Activated CD8-positive, alpha-beta T cell treated with anti-CD3 and anti-CD28 coated beads, Interleukin-2, amount 10 ng/mL, durations not matched to agents 7 days and 5 days (primary cell): ENCODE results near the gene CTNNA3. TPM values are rescaled to one million over a fixed set of nuclear protein-coding genes. Genes with fewer than 3 reads are reported as not detected.
"Not testable (repeated sequence)": the region's sequence is repeated elsewhere in the genome, so short reads cannot be mapped to it uniquely, and the experiment has no call there.

Experiments used
- ATAC-seq: fragments of 150-1000 bp; cut with Tn5 transposase; one replicate; pipeline ENCODE4 v1.10.0; 2021; ENCODE audit warnings: moderate library complexity
- CTCF ChIA-PET: fragments of 350-600 bp; sonication (Branson Sonifier 250); formaldehyde crosslinking; loops from one replicate; lab custom pipeline; 2021; ENCODE audit warnings: antibody characterized with exemption; lab: Charles Lee
- POLR2A ChIA-PET: fragments of 350-600 bp; sonication (Branson Sonifier 250); formaldehyde crosslinking; loops from one replicate; lab custom pipeline; 2021; ENCODE audit warnings: antibody characterized with exemption; lab: Charles Lee
- DNase-seq: peaks from one replicate; pipeline ENCODE4 v3.0.0-alpha.2; 2020
- H3K27ac Mint-ChIP-seq: one replicate; pipeline ENCODE4 v1.8.0; 2021; ENCODE audit warnings: mild to moderate bottlenecking, mixed read lengths
- H3K27me3 Mint-ChIP-seq: one replicate; pipeline ENCODE4 v1.8.0; 2021; ENCODE audit warnings: low read depth, mixed read lengths
- H3K36me3 Mint-ChIP-seq: one replicate; pipeline ENCODE4 v1.8.0; 2021; ENCODE audit warnings: low read depth, mixed read lengths
- H3K4me1 Mint-ChIP-seq: one replicate; pipeline ENCODE4 v1.8.0; 2021; ENCODE audit warnings: low read depth, mixed read lengths
- H3K4me3 Mint-ChIP-seq: one replicate; pipeline ENCODE4 v1.8.0; 2021; ENCODE audit warnings: mild to moderate bottlenecking, mixed read lengths
- H3K9me3 Mint-ChIP-seq: one replicate; pipeline ENCODE4 v1.8.0; 2022; ENCODE audit warnings: mixed read lengths; ENCODE audit not compliant: insufficient read depth
- total RNA-seq, 2 experiments: library from RNA; stranded (reverse); gene quantifications; one replicate each; pipeline ENCODE4 v1.2.3, GENCODE V29; 2021

CTNNA3 gene
- 1 to 10 TPM; 1.3 to 2.6 TPM for total RNA-seq

DNA sequence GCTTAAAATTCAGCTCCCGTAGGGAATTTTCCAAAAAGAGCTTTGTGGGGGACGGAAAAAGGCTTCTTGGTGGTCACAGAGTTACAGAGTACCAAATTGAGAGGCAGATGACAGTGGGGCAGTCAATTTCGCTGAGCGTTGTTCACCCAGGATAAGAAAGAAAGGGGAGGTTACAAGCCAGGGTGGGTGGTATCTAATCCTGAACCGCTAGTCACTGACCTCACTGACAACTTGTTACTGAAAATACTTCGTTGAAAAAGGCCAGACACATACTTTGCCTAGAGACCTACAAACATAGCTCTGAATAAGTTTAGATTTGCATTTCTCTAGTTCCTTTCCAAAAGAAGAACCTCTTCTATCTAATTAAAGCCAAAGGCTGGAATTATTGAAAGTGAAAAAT, at the start of gene CTNNA3:
Gene CTNNA3 (minus strand): TSS at position 167 of the 400 bp plus-strand sequence.
- Mint-ChIP-seq H3K27ac (no peak within 1 kb of the TSS), H3K27me3 (peaks cover 30% of the 10 kb centered on the region), H3K4me1 (peaks cover 10% of the 10 kb centered on the region), H3K9me3 (no peaks in the 10 kb centered on the region), H3K4me3 (no peak within 1 kb of the TSS), H3K36me3 (no peaks in the 10 kb centered on the region)
- DNase-seq (no peak), ATAC-seq (no peak)
- POLR2A ChIA-PET, result interaction anchor here (1.7 kb wide), 1 partner anchor 83 kb away, joined by 6 read pairs; no protein-coding TSS in a partner anchor
- CTCF ChIA-PET, result interaction anchor here (1.6 to 4.8 kb wide), 9 partner anchors 11 to 606 kb away, joined by 4 to 295 read pairs (median 8); no protein-coding TSS in a partner anchor

DNA sequence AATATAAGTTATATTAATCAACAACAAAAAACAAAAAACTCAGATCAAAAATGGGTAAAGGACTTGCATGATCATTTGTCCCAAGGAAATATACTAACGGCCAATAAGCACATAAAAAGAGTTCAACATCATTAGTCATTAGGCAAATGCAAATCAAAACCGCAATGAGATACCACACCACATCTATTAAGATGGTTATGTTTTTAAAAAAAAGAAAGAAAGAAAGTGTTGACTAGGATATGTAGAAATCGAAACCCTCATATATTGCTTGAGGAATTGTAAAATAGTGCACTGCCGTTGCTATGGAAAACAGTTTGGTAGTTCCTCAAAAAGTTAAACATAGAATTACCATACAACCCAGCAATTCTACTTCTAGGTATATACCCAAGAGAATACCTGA, 39.4 kb upstream of the CTNNA3 start:
- Mint-ChIP-seq H3K4me3 (no peak overlapping the region), H3K36me3 (no peaks in the 10 kb centered on the region), H3K27me3 (peaks cover 5% of the 10 kb centered on the region), H3K27ac (no peak overlapping the region), H3K9me3 (no peaks in the 10 kb centered on the region), H3K4me1 (no peaks in the 10 kb centered on the region)
- ATAC-seq (no peak), DNase-seq (no peak)
- ChIA-PET CTCF (no interaction called here), POLR2A (no interaction called here)

DNA sequence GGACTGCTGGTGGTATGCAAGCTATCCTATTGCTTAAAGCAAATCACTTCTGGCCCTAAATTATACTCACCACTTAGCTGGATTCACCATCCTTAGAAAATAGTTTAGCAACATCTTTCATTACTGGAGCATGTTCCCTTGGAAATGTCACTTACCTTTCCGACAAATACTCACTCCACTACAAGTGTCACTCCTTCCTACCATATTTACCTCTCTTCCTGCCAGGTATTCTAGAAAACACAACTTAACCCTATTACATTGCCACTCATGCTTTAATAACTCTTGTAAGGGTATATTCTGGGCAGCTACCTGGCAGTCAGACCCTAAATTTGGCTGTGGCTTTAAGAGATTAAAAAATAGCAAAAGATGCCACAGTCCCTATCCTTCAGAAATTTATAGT, 37.5 kb upstream of the CTNNA3 start:
- Mint-ChIP-seq H3K4me3 (no peak overlapping the region), H3K27ac (no peak overlapping the region), H3K4me1 (no peaks in the 10 kb centered on the region), H3K27me3 (peaks cover 7% of the 10 kb centered on the region), H3K9me3 (no peaks in the 10 kb centered on the region), H3K36me3 (no peaks in the 10 kb centered on the region)
- CTCF ChIA-PET, result no interaction called here
- POLR2A ChIA-PET, result no interaction called here
- no peak for ATAC-seq
- DNase-seq, result no peak

DNA sequence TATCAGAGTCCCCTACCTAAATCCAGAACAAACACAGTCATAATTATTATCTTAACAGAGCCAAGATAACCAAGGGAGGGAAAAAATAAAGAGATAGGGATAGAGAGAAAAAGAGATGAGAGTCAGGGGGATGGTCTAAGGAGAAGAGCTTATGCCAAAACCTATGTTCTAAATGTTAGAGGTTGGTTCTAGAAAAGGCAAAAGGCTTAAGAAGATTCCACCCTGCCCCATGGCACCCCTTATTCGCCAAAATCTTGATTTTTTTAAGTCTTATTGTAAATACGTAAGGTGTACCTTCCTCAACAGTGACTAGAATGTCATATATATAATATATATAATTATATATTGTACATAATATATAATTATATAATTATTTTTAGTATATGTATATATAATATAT, 29.6 kb upstream of the CTNNA3 start:
- Mint-ChIP-seq H3K27ac (no peak overlapping the region), H3K36me3 (no peaks in the 10 kb centered on the region), H3K9me3 (no peaks in the 10 kb centered on the region), H3K27me3 (peaks cover 6% of the 10 kb centered on the region), H3K4me1 (no peaks in the 10 kb centered on the region), H3K4me3 (no peak overlapping the region)
- ATAC-seq (no peak), DNase-seq (no peak)
- POLR2A ChIA-PET, result no interaction called here
- CTCF ChIA-PET, result no interaction called here

DNA sequence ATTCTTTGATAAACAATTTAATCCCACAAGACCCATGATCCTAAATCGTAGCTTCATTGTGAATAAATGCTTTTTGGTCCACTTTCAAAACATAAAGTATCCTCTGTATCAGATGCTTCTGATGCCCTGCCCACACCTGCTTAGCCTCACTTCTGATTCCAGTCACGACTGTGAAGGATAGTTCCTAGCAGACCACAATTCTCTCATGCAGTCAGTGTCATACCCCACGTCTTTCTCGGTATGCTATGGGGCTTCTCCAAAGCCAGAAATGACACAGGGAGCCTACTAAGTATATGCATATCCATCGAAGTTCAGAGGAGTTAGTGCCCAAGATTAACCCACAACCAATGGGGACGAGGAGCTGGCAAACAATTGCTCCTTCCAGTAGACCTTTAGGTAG, 27.6 kb upstream of the CTNNA3 start:
- CTCF ChIA-PET, result interaction anchor here (0.9 to 2.8 kb wide), 3 partner anchors 26 to 65 kb away, joined by 3 to 13 read pairs (median 7); no protein-coding TSS in a partner anchor
- no peak overlapping the region for H3K4me3 Mint-ChIP-seq
- no peaks in the 10 kb centered on the region for H3K4me1 Mint-ChIP-seq
- H3K27me3 Mint-ChIP-seq, result peaks cover 8% of the 10 kb centered on the region
- no peak for DNase-seq
- POLR2A ChIA-PET, result interaction anchor here (1.0 kb wide), 1 partner anchor 47 kb away, joined by 3 read pairs; no protein-coding TSS in a partner anchor
- no peak overlapping the region for H3K27ac Mint-ChIP-seq
- no peaks in the 10 kb centered on the region for H3K36me3 Mint-ChIP-seq
- no peaks in the 10 kb centered on the region for H3K9me3 Mint-ChIP-seq
- ATAC-seq, result no peak

DNA sequence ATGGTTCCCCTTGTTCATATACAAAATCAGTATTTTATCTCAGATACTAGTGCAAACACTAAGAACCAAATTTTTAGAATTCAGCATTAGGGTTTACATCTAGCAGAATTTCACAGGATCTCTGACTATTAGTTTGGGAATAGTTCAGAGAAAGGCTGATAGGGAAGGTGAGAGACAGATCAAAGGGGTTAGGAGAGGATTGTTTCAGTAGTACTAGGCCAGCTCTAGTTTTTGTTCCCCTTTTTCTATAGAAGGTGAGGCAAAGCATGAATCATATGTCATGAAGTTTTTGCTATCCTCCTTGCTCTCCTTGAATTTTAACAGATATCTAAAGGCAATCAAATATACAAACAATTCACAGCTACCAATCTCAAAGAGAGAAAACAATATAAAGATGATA, 26.1 kb upstream of the CTNNA3 start:
- CTCF ChIA-PET, result interaction anchor here (1.8 to 2.8 kb wide), 2 partner anchors 25 to 57 kb away, joined by 7 to 13 read pairs; no protein-coding TSS in a partner anchor
- no peak for DNase-seq

DNA sequence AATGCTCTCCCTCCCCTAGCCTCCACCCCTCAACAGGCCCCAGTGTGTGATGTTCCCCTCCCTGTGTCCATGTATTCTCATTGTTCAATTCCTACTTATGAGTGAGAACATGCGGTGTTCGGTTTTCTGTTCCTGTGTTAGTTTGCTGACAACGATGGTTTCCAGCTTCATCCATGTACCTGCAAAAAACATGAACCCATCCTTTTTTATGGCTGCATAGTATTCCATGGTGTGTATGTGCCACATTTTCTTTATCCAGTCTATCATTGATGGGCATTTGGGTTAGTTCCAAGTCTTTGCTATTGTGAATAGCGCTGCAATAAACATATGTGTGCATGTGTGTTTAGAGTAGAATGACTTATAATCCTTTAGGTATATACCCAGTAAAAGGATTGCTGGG, 20.5 kb upstream of the CTNNA3 start:
- H3K27ac Mint-ChIP-seq, CTCF ChIA-PET, H3K9me3 Mint-ChIP-seq: not testable (repeated sequence)

More for the DNA sequence above, 26.1 kb upstream of the CTNNA3 start:
- no peak overlapping the region for H3K27ac Mint-ChIP-seq
- H3K4me1 Mint-ChIP-seq, result no peaks in the 10 kb centered on the region
- no peaks in the 10 kb centered on the region for H3K9me3 Mint-ChIP-seq
- H3K4me3 Mint-ChIP-seq, result no peak overlapping the region
- H3K27me3 Mint-ChIP-seq, result peaks cover 8% of the 10 kb centered on the region
- POLR2A ChIA-PET, result no interaction called here
- H3K36me3 Mint-ChIP-seq, result no peaks in the 10 kb centered on the region
- no peak for ATAC-seq

DNA sequence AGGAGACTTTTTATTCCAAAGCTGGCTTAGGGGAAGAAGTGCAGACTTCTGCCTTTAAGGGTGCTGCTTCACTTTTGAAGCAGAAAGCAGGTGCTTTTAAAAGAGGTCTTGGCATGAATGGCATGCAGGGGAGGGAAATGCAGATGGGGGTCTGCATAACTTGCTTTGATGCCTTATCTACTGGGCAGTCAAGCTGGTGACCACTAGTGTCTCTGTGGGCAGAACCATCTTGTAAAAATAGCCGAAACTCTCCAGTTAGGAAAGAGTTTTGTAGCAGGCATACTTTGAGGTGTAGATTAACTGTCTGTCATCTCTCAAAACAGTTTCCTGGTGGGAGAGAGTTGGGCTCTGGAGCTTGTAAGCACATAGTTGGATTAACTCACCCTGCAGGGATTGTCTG, 9.9 kb upstream of the CTNNA3 start:
- peaks cover 22% of the 10 kb centered on the region for H3K27me3 Mint-ChIP-seq
- no peaks in the 10 kb centered on the region for H3K36me3 Mint-ChIP-seq
- H3K4me3 Mint-ChIP-seq, result no peak overlapping the region
- ChIA-PET POLR2A (no interaction called here), CTCF (interaction anchor here (2.8 to 3.1 kb wide), 2 partner anchors 8 to 74 kb away, joined by 18 read pairs; no protein-coding TSS in a partner anchor)
- no peak overlapping the region for H3K27ac Mint-ChIP-seq
- DNase-seq, result no peak
- no peaks in the 10 kb centered on the region for H3K4me1 Mint-ChIP-seq
- H3K9me3 Mint-ChIP-seq, result no peaks in the 10 kb centered on the region
- no peak for ATAC-seq

More for the DNA sequence above, 20.5 kb upstream of the CTNNA3 start:
- H3K4me1 Mint-ChIP-seq, POLR2A ChIA-PET, H3K27me3 Mint-ChIP-seq, DNase-seq, ATAC-seq, H3K4me3 Mint-ChIP-seq, H3K36me3 Mint-ChIP-seq: not testable (repeated sequence)

DNA sequence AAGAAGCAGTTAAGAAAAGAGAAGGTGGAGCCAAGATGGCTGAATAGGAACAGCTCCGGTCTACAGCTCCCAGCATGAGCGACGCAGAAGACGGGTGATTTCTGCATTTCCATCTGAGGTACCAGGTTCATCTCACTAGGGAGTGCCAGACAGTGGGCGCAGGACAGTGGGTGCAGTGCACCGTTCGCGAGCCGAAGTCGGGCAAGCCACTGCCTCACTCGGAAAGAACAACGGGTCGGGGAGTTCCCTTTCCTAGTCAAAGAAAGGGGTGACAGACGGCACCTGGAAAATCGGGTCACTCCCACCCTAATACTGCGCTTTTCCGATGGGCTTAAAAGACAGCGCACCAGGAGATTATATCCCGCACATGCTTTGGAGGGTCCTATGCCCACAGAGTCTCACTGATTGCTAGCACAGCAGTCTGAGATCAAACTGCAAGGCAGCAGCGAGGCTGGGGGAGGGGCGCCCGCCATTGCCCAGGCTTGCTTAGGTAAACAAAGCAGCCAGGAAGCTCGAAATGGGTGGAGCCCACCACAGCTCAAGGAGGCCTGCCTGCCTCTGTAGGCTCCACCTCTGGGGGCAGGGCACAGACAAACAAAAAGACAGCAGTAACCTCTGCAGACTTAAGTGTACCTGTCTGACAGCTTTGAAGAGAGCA, 3.7 kb upstream of the CTNNA3 start:
- POLR2A ChIA-PET, H3K27ac Mint-ChIP-seq: not testable (repeated sequence)

DNA sequence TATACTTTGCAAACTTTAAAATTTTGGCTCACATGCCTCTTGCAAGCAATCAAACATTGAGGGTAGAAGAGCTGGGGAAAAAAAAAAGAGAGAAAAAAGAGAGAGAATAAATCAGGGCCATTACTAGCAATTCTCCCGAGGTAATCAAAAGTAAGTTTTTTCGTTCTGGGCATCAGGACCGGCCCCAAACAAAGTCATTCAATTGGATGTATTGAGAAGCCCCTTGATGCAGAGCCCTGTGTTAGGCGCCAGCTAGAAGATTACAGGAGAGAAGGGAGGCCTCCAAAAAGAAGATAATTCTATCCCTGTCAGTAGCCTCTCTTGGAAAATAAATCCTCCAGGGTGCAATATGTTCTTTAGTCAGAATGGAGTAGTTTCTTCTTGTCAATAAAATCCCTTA, 2.2 kb upstream of the CTNNA3 start:
- ATAC-seq, result no peak
- no peak overlapping the region for H3K4me3 Mint-ChIP-seq
- H3K27ac Mint-ChIP-seq, result no peak overlapping the region
- H3K4me1 Mint-ChIP-seq, result peaks cover 10% of the 10 kb centered on the region
- DNase-seq, result no peak
- peaks cover 36% of the 10 kb centered on the region for H3K27me3 Mint-ChIP-seq
- POLR2A ChIA-PET, result interaction anchor here (1.8 kb wide), 1 partner anchor 66 kb away, joined by 6 read pairs; no protein-coding TSS in a partner anchor
- CTCF ChIA-PET, result interaction anchor here (1.2 to 4.8 kb wide), 16 partner anchors 8 to 459 kb away, joined by 3 to 295 read pairs (median 8); no protein-coding TSS in a partner anchor
- H3K36me3 Mint-ChIP-seq, result no peaks in the 10 kb centered on the region
- H3K9me3 Mint-ChIP-seq, result no peaks in the 10 kb centered on the region

More for the DNA sequence above, 3.7 kb upstream of the CTNNA3 start:
- H3K27me3 Mint-ChIP-seq, result peaks cover 33% of the 10 kb centered on the region
- H3K36me3 Mint-ChIP-seq, ATAC-seq, H3K4me3 Mint-ChIP-seq, DNase-seq, H3K9me3 Mint-ChIP-seq, CTCF ChIA-PET: not testable (repeated sequence)
- H3K4me1 Mint-ChIP-seq, result peaks cover 10% of the 10 kb centered on the region

DNA sequence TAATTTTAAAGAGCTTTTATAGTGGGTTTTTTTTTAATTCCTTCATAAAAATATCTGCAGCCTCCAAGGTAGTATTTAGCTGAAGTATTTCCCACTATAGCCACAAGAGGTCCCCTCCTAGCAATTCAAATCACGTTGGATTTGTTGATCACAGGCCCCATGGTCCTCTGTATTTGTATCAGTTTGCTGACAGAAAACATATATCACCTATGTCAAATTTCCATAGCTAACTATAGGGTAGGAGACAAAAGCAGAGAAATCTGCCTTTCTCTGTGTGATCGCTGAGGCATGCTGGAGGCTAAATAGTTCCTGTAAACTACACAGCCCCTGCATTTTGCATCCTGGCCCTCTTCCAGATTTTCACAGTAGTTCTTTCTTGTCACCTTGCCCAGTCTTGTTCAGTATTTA, 1.7 kb upstream of the CTNNA3 start:
- Mint-ChIP-seq H3K4me3 (no peak overlapping the region), H3K4me1 (peaks cover 10% of the 10 kb centered on the region), H3K9me3 (no peaks in the 10 kb centered on the region), H3K27ac (no peak overlapping the region), H3K27me3 (peaks cover 36% of the 10 kb centered on the region), H3K36me3 (no peaks in the 10 kb centered on the region)
- peak; percentile 79 for ATAC-seq
- peak; percentile 42 for DNase-seq
- ChIA-PET POLR2A (interaction anchor here (1.7 to 1.8 kb wide), 2 partner anchors 67 to 82 kb away, joined by 6 read pairs; no protein-coding TSS in a partner anchor), CTCF (interaction anchor here (0.6 to 4.8 kb wide), 22 partner anchors 9 to 604 kb away, joined by 3 to 295 read pairs (median 7); no protein-coding TSS in a partner anchor)

DNA sequence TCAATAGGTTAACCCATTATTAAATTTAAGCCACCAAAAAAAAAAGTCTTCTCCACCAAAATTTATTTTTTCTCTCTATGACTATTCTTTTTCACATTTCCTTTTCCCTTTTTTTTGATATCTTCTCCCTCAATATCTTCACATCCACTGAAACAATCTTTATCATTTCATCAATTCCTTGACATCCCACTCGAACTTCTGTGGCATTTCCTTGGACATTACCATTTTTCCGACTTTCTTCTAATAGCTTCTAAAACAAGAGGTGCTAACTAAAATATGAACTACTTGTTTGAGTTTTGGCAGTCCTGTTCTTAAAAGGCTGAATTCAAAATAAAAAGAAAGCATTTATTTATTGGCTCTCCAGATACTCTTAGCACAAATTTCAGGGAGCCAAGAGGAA, 684 bp upstream of the CTNNA3 start:
- no peak overlapping the region for H3K4me3 Mint-ChIP-seq
- H3K9me3 Mint-ChIP-seq, result no peaks in the 10 kb centered on the region
- POLR2A ChIA-PET, result interaction anchor here (1.7 to 1.8 kb wide), 2 partner anchors 68 to 83 kb away, joined by 6 read pairs; no protein-coding TSS in a partner anchor
- H3K36me3 Mint-ChIP-seq, result no peaks in the 10 kb centered on the region
- no peak for ATAC-seq
- CTCF ChIA-PET, result interaction anchor here (0.8 to 4.8 kb wide), 21 partner anchors 10 to 605 kb away, joined by 3 to 295 read pairs (median 7); no protein-coding TSS in a partner anchor
- peaks cover 30% of the 10 kb centered on the region for H3K27me3 Mint-ChIP-seq
- H3K27ac Mint-ChIP-seq, result no peak overlapping the region
- H3K4me1 Mint-ChIP-seq, result peaks cover 10% of the 10 kb centered on the region
- DNase-seq, result no peak
